C4-2B (cell line): Measurements from ENCODE around the gene TNPO2.

Experiments used
- CTCF ChIP-seq: fragments of 450-650 bp; conservative IDR thresholded peaks from 2 replicates; pipeline ENCODE4 v1.5.1; 2017; ENCODE audit warnings: mild to moderate bottlenecking
- ZFX ChIP-seq: fragments of 450-650 bp; IDR thresholded peaks from 2 replicates; pipeline ENCODE4 v1.6.1; 2017

- no peak for TF ChIP-seq ZFX
- TF ChIP-seq CTCF, result no peak
Observed at GRCh38 chr19:12764698-12765097, 41.0 kb upstream of the TNPO2 start.
